HUES6 (cell line): ENCODE measurements around the gene POLR1A.
"Not testable (repeated sequence)": the region's sequence is repeated elsewhere in the genome, so short reads cannot be mapped to it uniquely, and the experiment has no call there.

Source experiments
- H3K27ac ChIP-seq: 2 replicates; pipeline ENCODE4 v1.7.0; 2013; ENCODE audit warnings: low read depth, mild to moderate bottlenecking, low read length, inconsistent platforms
- H3K27me3 ChIP-seq: 2 replicates; pipeline ENCODE4 v1.6.1; 2013; ENCODE audit warnings: low read length; ENCODE audit not compliant: control insufficient read depth, insufficient read depth
- H3K36me3 ChIP-seq: 2 replicates; pipeline ENCODE4 v1.6.1; 2013; ENCODE audit warnings: low read length; ENCODE audit not compliant: control insufficient read depth, insufficient read depth
- H3K4me1 ChIP-seq: 2 replicates; pipeline ENCODE4 v1.6.1; 2013; ENCODE audit warnings: low read length; ENCODE audit not compliant: control insufficient read depth, insufficient read depth
- H3K4me3 ChIP-seq: 2 replicates; pipeline ENCODE4 v1.5.1; 2013; ENCODE audit warnings: low read depth, low read length
- H3K9ac ChIP-seq: one replicate; pipeline ENCODE4 v1.6.1; 2013; ENCODE audit warnings: mild to moderate bottlenecking, low read length
- H3K9me3 ChIP-seq: 2 replicates; pipeline ENCODE4 v1.6.1; 2013; ENCODE audit warnings: low read depth, low read length; ENCODE audit not compliant: control insufficient read depth, insufficient read depth

Gene POLR1A

GRCh38 chr2:85994897-85995647 is 110.6 kb downstream of the POLR1A start:
- Histone ChIP-seq H3K4me3 (no peak overlapping the region), H3K27ac (no peak overlapping the region), H3K9me3 (no peaks in the 10 kb centered on the region), H3K9ac (no peak overlapping the region), H3K36me3 (no peaks in the 10 kb centered on the region), H3K4me1 (peaks cover 27% of the 10 kb centered on the region; the same call in 1 of the 2 replicates), H3K27me3 (no peaks in the 10 kb centered on the region)

GRCh38 chr2:85994421-85994777 is 111.3 kb downstream of the POLR1A start:
- Histone ChIP-seq H3K27ac (no peak overlapping the region), H3K27me3 (no peaks in the 10 kb centered on the region), H3K4me3 (no peak overlapping the region), H3K4me1 (peaks cover 25% of the 10 kb centered on the region; the same call in 1 of the 2 replicates), H3K9ac (no peak overlapping the region), H3K9me3 (no peaks in the 10 kb centered on the region), H3K36me3 (no peaks in the 10 kb centered on the region)

GRCh38 chr2:85992611-85993010 is 113.1 kb downstream of the POLR1A start:
- Histone ChIP-seq H3K27me3 (no peaks in the 10 kb centered on the region), H3K4me1 (peaks cover 7% of the 10 kb centered on the region; the same call in 1 of the 2 replicates), H3K27ac (no peak overlapping the region), H3K9me3 (no peaks in the 10 kb centered on the region), H3K9ac (no peak overlapping the region), H3K4me3 (no peak overlapping the region), H3K36me3 (no peaks in the 10 kb centered on the region)

GRCh38 chr2:85992053-85992452 is 113.6 kb downstream of the POLR1A start:
- not testable (repeated sequence) for H3K9me3 ChIP-seq, H3K4me1 ChIP-seq, H3K4me3 ChIP-seq

GRCh38 chr2:85990084-85990483 is 115.6 kb downstream of the POLR1A start:
- Histone ChIP-seq H3K9me3 (no peaks in the 10 kb centered on the region), H3K36me3 (no peaks in the 10 kb centered on the region), H3K27me3 (no peaks in the 10 kb centered on the region), H3K9ac (no peak overlapping the region), H3K27ac (no peak overlapping the region), H3K4me3 (no peak overlapping the region), H3K4me1 (no peaks in the 10 kb centered on the region)

More at GRCh38 chr2:85992053-85992452, 113.6 kb downstream of the POLR1A start:
- not testable (repeated sequence) for H3K27ac ChIP-seq, H3K36me3 ChIP-seq, H3K9ac ChIP-seq, H3K27me3 ChIP-seq

GRCh38 chr2:85989288-85989865 is 116.3 kb downstream of the POLR1A start:
- no peaks in the 10 kb centered on the region for H3K4me1 ChIP-seq
- H3K9ac ChIP-seq = no peak overlapping the region
- no peak overlapping the region for H3K27ac ChIP-seq
- H3K4me3 ChIP-seq = no peak overlapping the region
- H3K27me3 ChIP-seq = no peaks in the 10 kb centered on the region
- H3K36me3 ChIP-seq = no peaks in the 10 kb centered on the region
- H3K9me3 ChIP-seq = no peaks in the 10 kb centered on the region

- no peaks in the 10 kb centered on the region for H3K4me1 ChIP-seq
- no peak overlapping the region for H3K27ac ChIP-seq
- no peaks in the 10 kb centered on the region for H3K27me3 ChIP-seq
- H3K9me3 ChIP-seq = no peaks in the 10 kb centered on the region
- H3K36me3 ChIP-seq = no peaks in the 10 kb centered on the region
- H3K4me3 ChIP-seq = no peak overlapping the region
- H3K9ac ChIP-seq = no peak overlapping the region
Measured at GRCh38 chr2:85988914-85989270, 116.8 kb downstream of the POLR1A start.

GRCh38 chr2:85988175-85988913 is 117.3 kb downstream of the POLR1A start:
- Histone ChIP-seq H3K9me3 (no peaks in the 10 kb centered on the region), H3K27ac (no peak overlapping the region), H3K27me3 (no peaks in the 10 kb centered on the region), H3K36me3 (no peaks in the 10 kb centered on the region), H3K4me3 (no peak overlapping the region), H3K9ac (no peak overlapping the region), H3K4me1 (no peaks in the 10 kb centered on the region)

- Histone ChIP-seq H3K9me3 (no peaks in the 10 kb centered on the region), H3K27ac (no peak overlapping the region), H3K4me3 (no peak overlapping the region), H3K9ac (no peak overlapping the region), H3K36me3 (no peaks in the 10 kb centered on the region), H3K27me3 (no peaks in the 10 kb centered on the region), H3K4me1 (no peaks in the 10 kb centered on the region)
Measured at GRCh38 chr2:85987266-85988174, 118.2 kb downstream of the POLR1A start.

- Histone ChIP-seq H3K36me3 (no peaks in the 10 kb centered on the region), H3K9ac (no peak overlapping the region), H3K27ac (no peak overlapping the region), H3K4me3 (no peak overlapping the region), H3K27me3 (no peaks in the 10 kb centered on the region), H3K9me3 (no peaks in the 10 kb centered on the region), H3K4me1 (no peaks in the 10 kb centered on the region)
Measured at GRCh38 chr2:85986121-85986520, 119.6 kb downstream of the POLR1A start.
